OCI-LY1 (cell line): ENCODE data around the gene TSPAN4.

Experiments used
- H2AFZ ChIP-seq: fragments of 200-600 bp; sonication (generic), shearing (Covaris generic); 2 replicates; pipeline ENCODE4 v1.6.0; 2014; ENCODE audit warnings: antibody characterized with exemption, mild to moderate bottlenecking, low read length
- H3F3A ChIP-seq: fragments of 200-600 bp; sonication (generic), shearing (Covaris generic); 2 replicates; pipeline ENCODE4 v1.6.0; 2014; ENCODE audit warnings: mild to moderate bottlenecking, antibody characterized with exemption, low read length, moderate library complexity; ENCODE audit not compliant: insufficient read depth
- H3K27ac ChIP-seq: fragments of 200-600 bp; sonication (generic); 2 replicates; pipeline ENCODE4 v1.5.1; 2014; ENCODE audit warnings: low read length, mixed run types, mild to moderate bottlenecking, low read depth; ENCODE audit not compliant: poor library complexity, severe bottlenecking
- H3K27me3 ChIP-seq: fragments of 200-600 bp; sonication (generic); 2 replicates; pipeline ENCODE4 v1.6.0; 2014; ENCODE audit warnings: antibody characterized with exemption, mild to moderate bottlenecking, low read length, moderate library complexity; ENCODE audit not compliant: insufficient read depth
- H3K36me3 ChIP-seq: fragments of 200-600 bp; sonication (generic); 2 replicates; pipeline ENCODE4 v1.6.1; 2014; ENCODE audit warnings: mild to moderate bottlenecking, antibody characterized with exemption, low read length, moderate library complexity, mixed read lengths; ENCODE audit not compliant: insufficient read depth
- H3K4me1 ChIP-seq: fragments of 200-600 bp; sonication (generic); 2 replicates; pipeline ENCODE4 v1.5.1; 2014; ENCODE audit warnings: mild to moderate bottlenecking, low read length, moderate library complexity; ENCODE audit not compliant: insufficient read depth, severe bottlenecking
- H3K4me2 ChIP-seq: fragments of 200-600 bp; sonication (generic), shearing (Covaris generic); 2 replicates; pipeline ENCODE4 v1.6.1; 2014; ENCODE audit warnings: low read length
- H3K4me3 ChIP-seq: fragments of 200-600 bp; sonication (generic); 2 replicates; pipeline ENCODE4 v1.5.1; 2014; ENCODE audit warnings: low read length, low read depth, mild to moderate bottlenecking, mixed read lengths; ENCODE audit not compliant: poor library complexity, severe bottlenecking
- H3K79me2 ChIP-seq: fragments of 200-600 bp; shearing (Covaris generic); 2 replicates; pipeline ENCODE4 v1.6.1; 2016; ENCODE audit warnings: mixed run types, low read length, mixed read lengths; ENCODE audit not compliant: insufficient read depth
- H3K9ac ChIP-seq: fragments of 200-600 bp; sonication (generic), shearing (Covaris generic); 2 replicates; pipeline ENCODE4 v1.6.1; 2014; ENCODE audit warnings: mild to moderate bottlenecking, low read length, mixed read lengths
- H3K9me2 ChIP-seq: fragments of 200-600 bp; sonication (generic), shearing (Covaris generic); 2 replicates; pipeline ENCODE4 v1.6.1; 2014; ENCODE audit warnings: low read depth, mild to moderate bottlenecking, low read length, mixed read lengths
- H3K9me3 ChIP-seq: fragments of 200-600 bp; shearing (Covaris generic); 2 replicates; pipeline ENCODE4 v1.6.1; 2014; ENCODE audit warnings: low read length, mixed read lengths
- H4K20me1 ChIP-seq: fragments of 200-600 bp; sonication (generic), shearing (Covaris generic); 2 replicates; pipeline ENCODE4 v1.6.0; 2016; ENCODE audit warnings: mild to moderate bottlenecking, low read length; ENCODE audit not compliant: insufficient read depth
- EZH2 ChIP-seq: fragments of 200-600 bp; sonication (generic), shearing (Covaris generic); IDR thresholded peaks from 2 replicates; pipeline ENCODE4 v1.8.0; 2017; ENCODE audit warnings: borderline replicate concordance, mixed run types, mild to moderate bottlenecking, antibody characterized with exemption, low read length, moderate library complexity, mixed read lengths
- TF ChIP-seq, protein P1 (sequence below): fragments of 200-600 bp; sonication (generic), shearing (Covaris generic); IDR thresholded peaks from 2 replicates; pipeline ENCODE4 v1.5.1; 2017; ENCODE audit warnings: mild to moderate bottlenecking, antibody characterized with exemption, low read length, moderate library complexity, mixed read lengths

The TSPAN4 gene

DNA sequence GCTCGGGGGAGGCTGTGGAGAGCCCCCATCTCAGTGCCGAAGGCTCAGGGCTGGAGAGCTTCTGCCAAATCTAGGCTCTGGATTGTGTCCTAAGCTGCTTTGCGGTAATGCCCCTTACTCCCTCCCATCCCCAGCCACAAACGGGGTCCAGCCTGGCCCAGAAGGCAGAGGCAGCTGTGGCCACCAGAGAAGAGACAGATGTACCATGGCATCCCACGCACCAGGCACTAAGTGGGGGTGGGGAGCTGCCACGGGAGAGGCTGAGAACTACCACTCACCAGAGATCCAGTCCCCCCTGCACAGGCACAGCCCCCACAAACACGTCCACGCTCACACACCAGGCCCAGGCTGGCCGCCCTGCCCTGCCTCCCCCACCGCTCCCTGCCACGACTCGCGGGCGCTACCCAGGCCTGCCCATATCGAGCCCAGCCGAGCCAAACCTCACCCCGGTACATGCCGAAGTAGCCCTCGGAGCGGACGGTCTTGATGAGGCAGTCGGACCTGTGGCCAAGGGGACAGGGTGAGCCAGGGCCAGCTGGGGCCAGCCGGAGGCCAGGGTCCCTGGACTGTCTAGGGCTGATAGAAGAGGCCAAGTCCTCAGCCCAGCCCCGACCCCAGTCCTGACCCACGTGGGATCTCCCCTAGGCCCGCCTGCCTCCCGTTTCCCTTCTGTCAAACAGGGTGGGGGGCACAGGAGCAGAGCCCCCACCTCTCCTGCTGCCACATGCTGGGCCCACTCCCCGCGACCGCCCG, 48.5 kb upstream of the TSPAN4 start:
- H3F3A ChIP-seq = no peaks in the 10 kb centered on the region
- no peak overlapping the region for H3K9ac ChIP-seq
- H3K27me3 ChIP-seq = no peaks in the 10 kb centered on the region
- no peaks in the 10 kb centered on the region for H3K79me2 ChIP-seq
- no peaks in the 10 kb centered on the region for H3K9me3 ChIP-seq
- no peak overlapping the region for H3K4me2 ChIP-seq
- H3K36me3 ChIP-seq = peaks cover 12% of the 10 kb centered on the region; the same call in 1 of the 2 replicates
- no peak overlapping the region for H2AFZ ChIP-seq
- H3K4me3 ChIP-seq = no peak overlapping the region
- H3K9me2 ChIP-seq = no peaks in the 10 kb centered on the region
- TF ChIP-seq, protein P1, sequence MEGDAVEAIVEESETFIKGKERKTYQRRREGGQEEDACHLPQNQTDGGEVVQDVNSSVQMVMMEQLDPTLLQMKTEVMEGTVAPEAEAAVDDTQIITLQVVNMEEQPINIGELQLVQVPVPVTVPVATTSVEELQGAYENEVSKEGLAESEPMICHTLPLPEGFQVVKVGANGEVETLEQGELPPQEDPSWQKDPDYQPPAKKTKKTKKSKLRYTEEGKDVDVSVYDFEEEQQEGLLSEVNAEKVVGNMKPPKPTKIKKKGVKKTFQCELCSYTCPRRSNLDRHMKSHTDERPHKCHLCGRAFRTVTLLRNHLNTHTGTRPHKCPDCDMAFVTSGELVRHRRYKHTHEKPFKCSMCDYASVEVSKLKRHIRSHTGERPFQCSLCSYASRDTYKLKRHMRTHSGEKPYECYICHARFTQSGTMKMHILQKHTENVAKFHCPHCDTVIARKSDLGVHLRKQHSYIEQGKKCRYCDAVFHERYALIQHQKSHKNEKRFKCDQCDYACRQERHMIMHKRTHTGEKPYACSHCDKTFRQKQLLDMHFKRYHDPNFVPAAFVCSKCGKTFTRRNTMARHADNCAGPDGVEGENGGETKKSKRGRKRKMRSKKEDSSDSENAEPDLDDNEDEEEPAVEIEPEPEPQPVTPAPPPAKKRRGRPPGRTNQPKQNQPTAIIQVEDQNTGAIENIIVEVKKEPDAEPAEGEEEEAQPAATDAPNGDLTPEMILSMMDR = no peak
- no peak for TF ChIP-seq EZH2
- H4K20me1 ChIP-seq = no peaks in the 10 kb centered on the region
- H3K4me1 ChIP-seq = peaks cover 29% of the 10 kb centered on the region
- H3K27ac ChIP-seq = no peak overlapping the region

DNA sequence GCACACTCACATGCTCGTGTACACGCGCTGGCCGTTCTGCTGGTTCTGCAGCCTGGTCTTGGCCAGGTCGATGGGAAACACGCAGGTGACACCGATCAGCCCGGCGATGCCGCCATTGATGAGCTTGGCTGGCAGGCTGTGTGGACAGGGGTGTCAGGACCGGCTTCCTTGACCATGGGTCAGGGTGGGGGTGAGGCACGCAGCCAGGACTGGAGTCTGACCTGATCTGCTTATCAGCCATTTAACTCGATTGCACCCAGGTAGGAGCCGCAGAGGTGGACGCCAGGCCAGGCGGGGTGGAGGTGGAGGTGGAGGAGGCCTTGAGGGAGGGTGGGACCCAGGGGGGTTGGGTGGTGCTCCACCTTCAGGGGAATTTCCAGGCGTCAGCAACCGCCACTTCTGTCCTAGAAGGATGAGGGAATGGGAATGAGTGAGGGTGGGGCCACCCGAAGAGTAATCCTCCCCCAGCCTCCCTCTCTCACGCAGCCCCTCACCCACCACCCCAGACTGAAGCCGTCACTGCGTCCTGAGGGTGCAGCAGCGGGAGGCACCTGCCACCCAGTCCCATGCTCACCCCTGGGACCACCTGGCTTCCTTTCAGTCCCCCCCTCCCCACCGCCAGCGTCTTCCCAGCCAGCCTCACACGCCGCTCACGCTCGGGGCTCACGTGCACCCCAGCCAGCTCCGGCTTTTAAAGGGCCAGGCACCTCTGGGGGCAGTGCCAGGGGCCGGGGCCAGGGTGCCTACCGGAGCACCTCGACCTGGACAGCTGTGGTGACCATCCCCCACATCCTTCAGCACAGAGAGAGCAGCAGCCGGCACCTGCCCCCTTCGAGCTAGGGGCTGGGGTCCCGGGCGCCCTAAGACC, 47.7 kb upstream of the TSPAN4 start:
- no peaks in the 10 kb centered on the region for H3K79me2 ChIP-seq
- peak overlapping the region; percentile 97 for H3K4me2 ChIP-seq
- peak overlapping the region; percentile 83 for H3K9ac ChIP-seq
- no peaks in the 10 kb centered on the region for H3K27me3 ChIP-seq
- TF ChIP-seq EZH2 = no peak
- TF ChIP-seq, protein P1 = no peak
- H3K9me2 ChIP-seq = no peaks in the 10 kb centered on the region
- H3F3A ChIP-seq = no peaks in the 10 kb centered on the region
- H3K36me3 ChIP-seq = peaks cover 17% of the 10 kb centered on the region; the same call in 1 of the 2 replicates
- H4K20me1 ChIP-seq = no peaks in the 10 kb centered on the region
- no peaks in the 10 kb centered on the region for H3K9me3 ChIP-seq
- H2AFZ ChIP-seq = no peak overlapping the region
- H3K4me1 ChIP-seq = peaks cover 23% of the 10 kb centered on the region
- H3K4me3 ChIP-seq = peak overlapping the region; percentile 86
- no peak overlapping the region for H3K27ac ChIP-seq

DNA sequence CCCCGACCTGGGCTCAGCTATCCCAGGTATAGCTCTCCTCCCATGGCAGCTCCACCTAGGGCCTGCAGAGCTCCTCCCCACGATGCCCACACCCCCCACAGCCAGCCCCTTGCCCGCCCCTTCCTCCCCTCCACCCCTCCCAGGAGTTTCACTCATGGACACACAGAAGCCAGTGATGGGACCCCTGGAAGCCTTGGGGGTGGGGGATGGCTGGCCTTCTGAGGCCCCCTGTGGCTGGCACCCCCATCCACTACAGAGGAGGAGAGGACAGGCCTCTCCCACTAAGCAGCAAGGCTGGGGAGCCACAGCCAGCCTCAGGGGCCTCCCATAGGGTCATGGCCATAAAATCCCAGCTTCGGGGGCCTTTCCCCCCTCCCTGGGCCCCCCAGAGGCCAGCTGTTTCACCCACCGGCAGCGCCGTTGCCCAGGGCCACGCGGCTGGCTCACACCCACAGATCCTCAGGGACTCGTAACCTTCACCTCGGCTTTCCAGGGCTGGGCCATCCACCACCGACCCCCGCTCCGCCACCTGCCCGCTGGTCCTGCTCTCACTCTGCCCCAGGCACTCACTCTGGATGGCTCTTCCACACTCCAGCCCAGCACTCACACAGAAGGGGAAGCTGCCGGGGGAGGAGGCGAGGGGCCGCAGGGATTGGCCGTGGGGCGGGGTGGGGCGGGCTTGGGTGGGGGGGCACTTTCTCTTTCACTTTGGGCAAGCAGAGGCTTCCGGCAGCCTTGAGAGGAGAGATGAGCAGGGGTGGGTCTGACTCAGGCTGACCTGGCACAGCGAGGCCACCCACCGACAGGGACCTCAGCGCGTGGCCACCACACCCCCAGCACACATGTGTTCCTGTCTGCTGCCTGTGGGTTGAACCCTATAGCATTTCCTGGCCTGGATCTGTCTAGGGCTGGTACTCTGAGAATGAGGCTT, 46.8 kb upstream of the TSPAN4 start:
- H3K27me3 ChIP-seq = no peaks in the 10 kb centered on the region
- peaks cover 23% of the 10 kb centered on the region for H3K4me1 ChIP-seq
- peak overlapping the region; percentile 71 for H3K27ac ChIP-seq
- H3K9me3 ChIP-seq = no peaks in the 10 kb centered on the region
- H3K9me2 ChIP-seq = no peaks in the 10 kb centered on the region
- H2AFZ ChIP-seq = no peak overlapping the region
- H3F3A ChIP-seq = no peaks in the 10 kb centered on the region
- H4K20me1 ChIP-seq = no peaks in the 10 kb centered on the region
- no peak for TF ChIP-seq EZH2
- TF ChIP-seq, protein P1 = no peak
- H3K4me2 ChIP-seq = peak overlapping the region; percentile 97
- H3K79me2 ChIP-seq = no peaks in the 10 kb centered on the region
- peak overlapping the region; percentile 83 for H3K9ac ChIP-seq
- peaks cover 25% of the 10 kb centered on the region; the same call in 1 of the 2 replicates for H3K36me3 ChIP-seq
- H3K4me3 ChIP-seq = peak overlapping the region; percentile 86
